ENCODE results near the gene PAFAH1B1. TPM values are rescaled to one million over a fixed set of nuclear protein-coding genes. Genes with fewer than 3 reads are reported as not detected.

Gene PAFAH1B1
- total RNA-seq, 1 experiment from 2014 or later, result 114 TPM

DNA sequence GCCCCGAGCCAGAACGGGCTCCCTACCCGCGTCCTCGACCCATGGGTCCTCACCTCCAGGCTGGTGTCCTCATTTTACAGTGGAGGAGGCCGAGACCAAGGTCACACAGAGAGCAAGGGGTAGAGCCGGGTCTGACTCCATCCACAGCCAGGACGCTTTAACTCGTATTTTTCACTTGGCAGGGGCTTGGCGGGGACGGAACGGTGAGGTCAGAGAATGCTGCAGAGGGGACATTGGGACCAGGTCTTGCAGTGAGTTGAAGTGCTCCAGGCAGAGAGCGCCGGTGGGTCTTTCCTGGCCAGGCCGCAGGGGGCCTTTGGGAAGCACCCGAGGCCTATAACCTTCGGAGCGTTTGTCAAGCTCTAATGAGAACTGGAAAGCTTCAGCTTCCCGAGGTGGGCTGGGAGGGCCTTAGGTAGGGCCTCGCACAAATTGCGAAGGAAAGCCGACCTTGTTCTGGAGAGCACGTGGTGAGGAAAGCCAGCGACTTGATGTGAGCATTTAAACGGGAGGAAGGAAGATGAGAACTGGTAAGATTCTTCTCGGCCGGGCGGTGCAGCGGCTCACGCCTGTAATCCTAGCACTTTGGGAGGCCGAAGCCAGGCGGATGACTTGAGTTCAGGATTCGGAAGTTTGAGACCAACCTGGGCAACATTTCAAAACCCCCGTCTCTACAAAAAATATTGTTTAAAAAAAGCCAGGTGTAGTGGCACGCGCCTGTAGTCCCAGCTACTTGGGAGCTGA is 119.0 kb downstream of the PAFAH1B1 start:
- Mint-ChIP-seq H3K36me3 (no peaks in the 10 kb centered on the region), H3K4me1 (peaks cover 36% of the 10 kb centered on the region), H3K4me3 (peak overlapping the region; percentile 76), H3K9me3 (no peaks in the 10 kb centered on the region), H3K27ac (peak overlapping the region; percentile 88), H3K27me3 (ENCODE audit: low read depth) (peaks cover 7% of the 10 kb centered on the region)
- CTCF ChIA-PET, result interaction anchor here (1.8 kb wide), 1 partner anchor 11 kb away, joined by 7 read pairs; no protein-coding TSS in a partner anchor
- POLR2A ChIA-PET, result interaction anchor here (0.7 kb wide), 1 partner anchor 261 kb away, joined by 6 read pairs; no protein-coding TSS in a partner anchor
- DNase-seq (ENCODE audit: low spot score), result no peak
- peak; percentile 1; the same call in 1 of the 2 replicates for ATAC-seq
- TF ChIP-seq ZNF416 (CRISPR knock-in tag; IDR thresholded peaks at IDR 0.05), result no peak
- 0 out of 2 replicates have a peak, but pooled peaks have one; percentile 5 for TF ChIP-seq ESRRA (CRISPR knock-in tag; IDR thresholded peaks at IDR 0.05; ENCODE audit: borderline replicate concordance)

DNA sequence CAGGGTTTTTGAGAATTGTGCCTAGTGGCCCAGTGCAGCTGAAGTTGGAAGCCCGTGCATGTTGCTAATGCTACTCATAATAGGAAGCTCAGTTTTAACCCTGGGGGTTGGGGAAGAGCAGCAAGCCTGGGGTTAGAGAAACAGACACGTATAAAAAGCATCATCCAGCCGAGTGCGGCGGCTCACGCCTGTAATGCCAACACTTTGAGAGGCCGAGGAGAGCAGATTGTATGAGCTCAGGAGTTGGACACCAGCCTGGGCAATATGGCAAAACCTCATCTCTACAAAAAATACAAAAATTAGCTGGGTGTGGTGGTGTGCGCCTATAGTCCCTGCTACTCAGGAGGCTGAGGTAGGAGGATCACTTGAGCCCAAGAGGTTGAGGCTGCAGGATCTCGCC is 120.4 kb downstream of the PAFAH1B1 start:
- peaks cover 29% of the 10 kb centered on the region for H3K4me1 Mint-ChIP-seq
- H3K27ac Mint-ChIP-seq, result no peak overlapping the region
- H3K4me3 Mint-ChIP-seq, result no peak overlapping the region
- TF ChIP-seq, protein P1, sequence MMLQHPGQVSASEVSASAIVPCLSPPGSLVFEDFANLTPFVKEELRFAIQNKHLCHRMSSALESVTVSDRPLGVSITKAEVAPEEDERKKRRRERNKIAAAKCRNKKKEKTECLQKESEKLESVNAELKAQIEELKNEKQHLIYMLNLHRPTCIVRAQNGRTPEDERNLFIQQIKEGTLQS (CRISPR knock-in tag; conservative IDR thresholded peaks at IDR 0.05), result no peak
- TF ChIP-seq GRHL2 (CRISPR knock-in tag; IDR thresholded peaks at IDR 0.05; ENCODE audit: insufficient replicate concordance, severe bottlenecking) (no peak), TP53 (CRISPR knock-in tag; IDR thresholded peaks at IDR 0.05) (no peak), ETV6 (CRISPR knock-in tag; IDR thresholded peaks at IDR 0.05) (no peak)
- TF ChIP-seq, protein P2, sequence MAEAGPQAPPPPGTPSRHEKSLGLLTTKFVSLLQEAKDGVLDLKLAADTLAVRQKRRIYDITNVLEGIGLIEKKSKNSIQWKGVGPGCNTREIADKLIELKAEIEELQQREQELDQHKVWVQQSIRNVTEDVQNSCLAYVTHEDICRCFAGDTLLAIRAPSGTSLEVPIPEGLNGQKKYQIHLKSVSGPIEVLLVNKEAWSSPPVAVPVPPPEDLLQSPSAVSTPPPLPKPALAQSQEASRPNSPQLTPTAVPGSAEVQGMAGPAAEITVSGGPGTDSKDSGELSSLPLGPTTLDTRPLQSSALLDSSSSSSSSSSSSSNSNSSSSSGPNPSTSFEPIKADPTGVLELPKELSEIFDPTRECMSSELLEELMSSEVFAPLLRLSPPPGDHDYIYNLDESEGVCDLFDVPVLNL (CRISPR knock-in tag; IDR thresholded peaks at IDR 0.05; ENCODE audit: borderline replicate concordance, low read depth), result no peak
- TF ChIP-seq, protein P3, sequence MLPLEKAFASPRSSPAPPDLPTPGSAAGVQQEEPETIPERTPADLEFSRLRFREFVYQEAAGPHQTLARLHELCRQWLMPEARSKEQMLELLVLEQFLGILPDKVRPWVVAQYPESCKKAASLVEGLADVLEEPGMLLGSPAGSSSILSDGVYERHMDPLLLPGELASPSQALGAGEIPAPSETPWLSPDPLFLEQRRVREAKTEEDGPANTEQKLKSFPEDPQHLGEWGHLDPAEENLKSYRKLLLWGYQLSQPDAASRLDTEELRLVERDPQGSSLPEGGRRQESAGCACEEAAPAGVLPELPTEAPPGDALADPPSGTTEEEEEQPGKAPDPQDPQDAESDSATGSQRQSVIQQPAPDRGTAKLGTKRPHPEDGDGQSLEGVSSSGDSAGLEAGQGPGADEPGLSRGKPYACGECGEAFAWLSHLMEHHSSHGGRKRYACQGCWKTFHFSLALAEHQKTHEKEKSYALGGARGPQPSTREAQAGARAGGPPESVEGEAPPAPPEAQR (CRISPR knock-in tag; IDR thresholded peaks at IDR 0.05), result no peak
- TF ChIP-seq, protein P4, sequence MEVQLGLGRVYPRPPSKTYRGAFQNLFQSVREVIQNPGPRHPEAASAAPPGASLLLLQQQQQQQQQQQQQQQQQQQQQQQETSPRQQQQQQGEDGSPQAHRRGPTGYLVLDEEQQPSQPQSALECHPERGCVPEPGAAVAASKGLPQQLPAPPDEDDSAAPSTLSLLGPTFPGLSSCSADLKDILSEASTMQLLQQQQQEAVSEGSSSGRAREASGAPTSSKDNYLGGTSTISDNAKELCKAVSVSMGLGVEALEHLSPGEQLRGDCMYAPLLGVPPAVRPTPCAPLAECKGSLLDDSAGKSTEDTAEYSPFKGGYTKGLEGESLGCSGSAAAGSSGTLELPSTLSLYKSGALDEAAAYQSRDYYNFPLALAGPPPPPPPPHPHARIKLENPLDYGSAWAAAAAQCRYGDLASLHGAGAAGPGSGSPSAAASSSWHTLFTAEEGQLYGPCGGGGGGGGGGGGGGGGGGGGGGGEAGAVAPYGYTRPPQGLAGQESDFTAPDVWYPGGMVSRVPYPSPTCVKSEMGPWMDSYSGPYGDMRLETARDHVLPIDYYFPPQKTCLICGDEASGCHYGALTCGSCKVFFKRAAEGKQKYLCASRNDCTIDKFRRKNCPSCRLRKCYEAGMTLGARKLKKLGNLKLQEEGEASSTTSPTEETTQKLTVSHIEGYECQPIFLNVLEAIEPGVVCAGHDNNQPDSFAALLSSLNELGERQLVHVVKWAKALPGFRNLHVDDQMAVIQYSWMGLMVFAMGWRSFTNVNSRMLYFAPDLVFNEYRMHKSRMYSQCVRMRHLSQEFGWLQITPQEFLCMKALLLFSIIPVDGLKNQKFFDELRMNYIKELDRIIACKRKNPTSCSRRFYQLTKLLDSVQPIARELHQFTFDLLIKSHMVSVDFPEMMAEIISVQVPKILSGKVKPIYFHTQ (CRISPR knock-in tag; IDR thresholded peaks at IDR 0.05), result no peak
- TF ChIP-seq, protein P5, sequence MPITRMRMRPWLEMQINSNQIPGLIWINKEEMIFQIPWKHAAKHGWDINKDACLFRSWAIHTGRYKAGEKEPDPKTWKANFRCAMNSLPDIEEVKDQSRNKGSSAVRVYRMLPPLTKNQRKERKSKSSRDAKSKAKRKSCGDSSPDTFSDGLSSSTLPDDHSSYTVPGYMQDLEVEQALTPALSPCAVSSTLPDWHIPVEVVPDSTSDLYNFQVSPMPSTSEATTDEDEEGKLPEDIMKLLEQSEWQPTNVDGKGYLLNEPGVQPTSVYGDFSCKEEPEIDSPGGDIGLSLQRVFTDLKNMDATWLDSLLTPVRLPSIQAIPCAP (CRISPR knock-in tag; IDR thresholded peaks at IDR 0.05), result no peak
- ChIA-PET POLR2A (interaction anchor here (0.6 kb wide), 1 partner anchor 12 kb away, joined by 6 read pairs; no protein-coding TSS in a partner anchor), CTCF (interaction anchor here (0.5 to 1.8 kb wide), 2 partner anchors 10 to 58 kb away, joined by 7 read pairs; no protein-coding TSS in a partner anchor)
- H3K36me3 Mint-ChIP-seq, result no peaks in the 10 kb centered on the region
- peaks cover 7% of the 10 kb centered on the region for H3K27me3 Mint-ChIP-seq (ENCODE audit: low read depth)
- H3K9me3 Mint-ChIP-seq, result no peaks in the 10 kb centered on the region
- no peak for ATAC-seq
- no peak for DNase-seq (ENCODE audit: low spot score)

DNA sequence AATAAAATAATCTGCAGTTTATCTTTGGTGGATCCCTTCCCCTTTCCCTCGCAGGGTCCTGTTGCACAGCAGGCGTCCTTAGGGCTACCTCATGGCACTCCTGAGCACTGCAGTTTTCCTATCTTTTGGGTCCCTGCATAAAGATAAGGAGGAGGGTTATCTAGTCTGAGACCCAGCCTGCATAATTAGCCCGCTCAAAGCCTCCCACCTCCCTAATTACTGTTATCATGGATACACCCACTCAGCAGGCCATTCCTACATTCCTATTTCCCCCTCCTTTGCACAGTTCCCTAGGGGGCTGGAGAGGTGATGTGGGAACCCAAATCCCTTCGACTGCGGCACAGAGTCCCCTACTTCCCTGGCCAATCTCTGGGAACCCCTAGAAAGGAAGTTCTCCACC is 123.2 kb downstream of the PAFAH1B1 start:
- ChIA-PET CTCF (interaction anchor here (1.2 kb wide), 1 partner anchor 296 kb away, joined by 3 read pairs; no protein-coding TSS in a partner anchor), POLR2A (no interaction called here)
- Mint-ChIP-seq H3K27me3 (ENCODE audit: low read depth) (peaks cover 7% of the 10 kb centered on the region), H3K27ac (no peak overlapping the region), H3K36me3 (no peaks in the 10 kb centered on the region), H3K4me3 (no peak overlapping the region), H3K9me3 (no peaks in the 10 kb centered on the region), H3K4me1 (peaks cover 24% of the 10 kb centered on the region)
- no peak for DNase-seq (ENCODE audit: low spot score)
- no peak for ATAC-seq
- TF ChIP-seq, protein P6, sequence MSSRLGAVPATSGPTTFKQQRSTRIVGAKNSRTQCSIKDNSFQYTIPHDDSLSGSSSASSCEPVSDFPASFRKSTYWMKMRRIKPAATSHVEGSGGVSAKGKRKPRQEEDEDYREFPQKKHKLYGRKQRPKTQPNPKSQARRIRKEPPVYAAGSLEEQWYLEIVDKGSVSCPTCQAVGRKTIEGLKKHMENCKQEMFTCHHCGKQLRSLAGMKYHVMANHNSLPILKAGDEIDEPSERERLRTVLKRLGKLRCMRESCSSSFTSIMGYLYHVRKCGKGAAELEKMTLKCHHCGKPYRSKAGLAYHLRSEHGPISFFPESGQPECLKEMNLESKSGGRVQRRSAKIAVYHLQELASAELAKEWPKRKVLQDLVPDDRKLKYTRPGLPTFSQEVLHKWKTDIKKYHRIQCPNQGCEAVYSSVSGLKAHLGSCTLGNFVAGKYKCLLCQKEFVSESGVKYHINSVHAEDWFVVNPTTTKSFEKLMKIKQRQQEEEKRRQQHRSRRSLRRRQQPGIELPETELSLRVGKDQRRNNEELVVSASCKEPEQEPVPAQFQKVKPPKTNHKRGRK (CRISPR knock-in tag; IDR thresholded peaks at IDR 0.05; ENCODE audit: borderline replicate concordance), result no peak
- TF ChIP-seq PRRX2 (CRISPR knock-in tag; IDR thresholded peaks at IDR 0.05) (no peak), TP53 (CRISPR knock-in tag; IDR thresholded peaks at IDR 0.05) (no peak), ZNF232 (CRISPR knock-in tag; IDR thresholded peaks at IDR 0.05) (no peak)
- TF ChIP-seq, protein P7, sequence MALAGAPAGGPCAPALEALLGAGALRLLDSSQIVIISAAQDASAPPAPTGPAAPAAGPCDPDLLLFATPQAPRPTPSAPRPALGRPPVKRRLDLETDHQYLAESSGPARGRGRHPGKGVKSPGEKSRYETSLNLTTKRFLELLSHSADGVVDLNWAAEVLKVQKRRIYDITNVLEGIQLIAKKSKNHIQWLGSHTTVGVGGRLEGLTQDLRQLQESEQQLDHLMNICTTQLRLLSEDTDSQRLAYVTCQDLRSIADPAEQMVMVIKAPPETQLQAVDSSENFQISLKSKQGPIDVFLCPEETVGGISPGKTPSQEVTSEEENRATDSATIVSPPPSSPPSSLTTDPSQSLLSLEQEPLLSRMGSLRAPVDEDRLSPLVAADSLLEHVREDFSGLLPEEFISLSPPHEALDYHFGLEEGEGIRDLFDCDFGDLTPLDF (CRISPR knock-in tag; IDR thresholded peaks at IDR 0.05), result no peak
- TF ChIP-seq, protein P8, sequence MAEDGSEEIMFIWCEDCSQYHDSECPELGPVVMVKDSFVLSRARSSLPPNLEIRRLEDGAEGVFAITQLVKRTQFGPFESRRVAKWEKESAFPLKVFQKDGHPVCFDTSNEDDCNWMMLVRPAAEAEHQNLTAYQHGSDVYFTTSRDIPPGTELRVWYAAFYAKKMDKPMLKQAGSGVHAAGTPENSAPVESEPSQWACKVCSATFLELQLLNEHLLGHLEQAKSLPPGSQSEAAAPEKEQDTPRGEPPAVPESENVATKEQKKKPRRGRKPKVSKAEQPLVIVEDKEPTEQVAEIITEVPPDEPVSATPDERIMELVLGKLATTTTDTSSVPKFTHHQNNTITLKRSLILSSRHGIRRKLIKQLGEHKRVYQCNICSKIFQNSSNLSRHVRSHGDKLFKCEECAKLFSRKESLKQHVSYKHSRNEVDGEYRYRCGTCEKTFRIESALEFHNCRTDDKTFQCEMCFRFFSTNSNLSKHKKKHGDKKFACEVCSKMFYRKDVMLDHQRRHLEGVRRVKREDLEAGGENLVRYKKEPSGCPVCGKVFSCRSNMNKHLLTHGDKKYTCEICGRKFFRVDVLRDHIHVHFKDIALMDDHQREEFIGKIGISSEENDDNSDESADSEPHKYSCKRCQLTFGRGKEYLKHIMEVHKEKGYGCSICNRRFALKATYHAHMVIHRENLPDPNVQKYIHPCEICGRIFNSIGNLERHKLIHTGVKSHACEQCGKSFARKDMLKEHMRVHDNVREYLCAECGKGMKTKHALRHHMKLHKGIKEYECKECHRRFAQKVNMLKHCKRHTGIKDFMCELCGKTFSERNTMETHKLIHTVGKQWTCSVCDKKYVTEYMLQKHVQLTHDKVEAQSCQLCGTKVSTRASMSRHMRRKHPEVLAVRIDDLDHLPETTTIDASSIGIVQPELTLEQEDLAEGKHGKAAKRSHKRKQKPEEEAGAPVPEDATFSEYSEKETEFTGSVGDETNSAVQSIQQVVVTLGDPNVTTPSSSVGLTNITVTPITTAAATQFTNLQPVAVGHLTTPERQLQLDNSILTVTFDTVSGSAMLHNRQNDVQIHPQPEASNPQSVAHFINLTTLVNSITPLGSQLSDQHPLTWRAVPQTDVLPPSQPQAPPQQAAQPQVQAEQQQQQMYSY (CRISPR knock-in tag; IDR thresholded peaks at IDR 0.05), result no peak

All from WTC11 (cell line).